Measurements from ENCODE around the gene RPRD1B. TPM values are rescaled to one million over a fixed set of nuclear protein-coding genes. Genes with fewer than 3 reads are reported as not detected.

Gene RPRD1B
- total and polyA plus RNA-seq, 2 experiments from 2014 or later, result 7.3 to 24.3 TPM

Small RNA genes within 50 kb of the gene (small RNA-seq; reads per million reads assigned to genes)
- gene RN7SL237P (ENCODE audit: low replicate concordance), result not detected

Other genes starting within 250 kb of the RPRD1B start
- 0.43 and 1.9 TPM in 2 replicates for gene VSTM2L, start 130.6 kb upstream of the RPRD1B start, total RNA-seq (2014; rRNA removed; shearing (Covaris generic))
- gene VSTM2L, start 130.6 kb upstream of the RPRD1B start, polyA plus RNA-seq (2016; fragmentation: Nextera tagmentation; extraction: Ambion mirVana), result 0.54 and 0.60 TPM in 2 replicates
- 48.7 and 56.4 TPM in 2 replicates for gene TTI1, start 290 bp upstream of the RPRD1B start, total RNA-seq (2014; rRNA removed; shearing (Covaris generic))
- gene TTI1, start 290 bp upstream of the RPRD1B start, polyA plus RNA-seq (2016; fragmentation: Nextera tagmentation; extraction: Ambion mirVana), result 17.3 and 17.8 TPM in 2 replicates
- 0.19 and 1.0 TPM in 2 replicates for gene TGM2, start 131.5 kb downstream of the RPRD1B start, total RNA-seq (2014; rRNA removed; shearing (Covaris generic))
- gene TGM2, start 131.5 kb downstream of the RPRD1B start, polyA plus RNA-seq (2016; fragmentation: Nextera tagmentation; extraction: Ambion mirVana), result 0.45 and 0.49 TPM in 2 replicates
- gene KIAA1755, start 227.0 kb downstream of the RPRD1B start, total RNA-seq (2014; rRNA removed; shearing (Covaris generic)), result 0.12 and 0.28 TPM in 2 replicates
- gene KIAA1755, start 227.0 kb downstream of the RPRD1B start, polyA plus RNA-seq (2016; fragmentation: Nextera tagmentation; extraction: Ambion mirVana), result not detected in 2 replicates